HUDEP-2 (cell line): ENCODE measurements around the gene KCNJ11.

Experiments
- DNase-seq, 76 experiments: peaks; one replicate each; lab custom pipeline; 2025; ENCODE audit not compliant: unreplicated experiment in 76 of 76; lab: John Stamatoyannopoulos, UW

The KCNJ11 gene

GRCh38 chr11:17392872-17393271, 4.4 kb upstream of the KCNJ11 start:
- no peak for DNase-seq

GRCh38 chr11:17391493-17392355, 3.3 kb upstream of the KCNJ11 start:
- no peak for DNase-seq

- DNase-seq = no peak
These were observed 1.6 kb upstream of the KCNJ11 start for GRCh38 chr11:17389957-17390649.

GRCh38 chr11:17389211-17389956, 925 bp upstream of the KCNJ11 start:
- DNase-seq = peak in 45 of 76 experiments; percentile 2 to 65 (median 28)

- DNase-seq = no peak
These were observed 648 bp downstream of the KCNJ11 start for GRCh38 chr11:17387811-17388210.

GRCh38 chr11:17387254-17387653, 1.2 kb downstream of the KCNJ11 start:
- DNase-seq = no peak

- DNase-seq = peak in 47 of 76 experiments; percentile 2 to 61 (median 28)
These were observed 2.0 kb downstream of the KCNJ11 start for GRCh38 chr11:17386331-17387084.

- no peak for DNase-seq
These were observed 2.5 kb downstream of the KCNJ11 start for GRCh38 chr11:17385926-17386325.

- no peak for DNase-seq
These were observed 3.0 kb downstream of the KCNJ11 start for GRCh38 chr11:17385492-17385891.

- DNase-seq = peak in 67 of 76 experiments; percentile 8 to 72 (median 47)
These were observed 4.4 kb downstream of the KCNJ11 start for GRCh38 chr11:17384002-17384511.

GRCh38 chr11:17383461-17383860, 5.0 kb downstream of the KCNJ11 start:
- DNase-seq = no peak

GRCh38 chr11:17382046-17382728, 6.3 kb downstream of the KCNJ11 start:
- no peak for DNase-seq

- DNase-seq = no peak
These were observed 7.3 kb downstream of the KCNJ11 start for GRCh38 chr11:17381156-17381555.

GRCh38 chr11:17379383-17380180, 8.9 kb downstream of the KCNJ11 start:
- DNase-seq = no peak

GRCh38 chr11:17378655-17379054, 9.8 kb downstream of the KCNJ11 start:
- DNase-seq = no peak

- no peak for DNase-seq
These were observed 12.0 kb downstream of the KCNJ11 start for GRCh38 chr11:17376493-17376892.

GRCh38 chr11:17375547-17375946, 12.9 kb downstream of the KCNJ11 start:
- DNase-seq = no peak

- peak in 3 of 76 experiments; percentile 4 to 7 (median 7) for DNase-seq
These were observed 16.8 kb downstream of the KCNJ11 start for GRCh38 chr11:17371614-17372013.

GRCh38 chr11:17369684-17370243, 18.7 kb downstream of the KCNJ11 start:
- DNase-seq = no peak
